HG02763 (cell line): Measurements from ENCODE around the gene LYL1.
"Not testable (repeated sequence)": the region's sequence is repeated elsewhere in the genome, so short reads cannot be mapped to it uniquely, and the experiment has no call there.

Experiments
- ATAC-seq: cut with Tn5 transposase; IDR thresholded peaks from one replicate; pipeline ENCODE4 v1.9.1; 2021; ENCODE audit warnings: mild to moderate bottlenecking, moderate library complexity; ENCODE audit not compliant: unreplicated experiment

The LYL1 gene

GRCh38 chr19:13102666-13103580 lies at the start of gene LYL1:
Gene LYL1, minus strand, starts transcription at chr19:13102858. Its CDS starts 1,687 bp downstream, at chr19:13101171.
- ATAC-seq = peak; percentile 36

- ATAC-seq = peak; percentile 37
Observed at GRCh38 chr19:13151605-13152355, 49.1 kb upstream of the LYL1 start.

GRCh38 chr19:13150931-13151604 lies 48.4 kb upstream of the LYL1 start:
- ATAC-seq = no peak

GRCh38 chr19:13150187-13150930 lies 47.7 kb upstream of the LYL1 start, which contains the start of the genes IER2 and STX10:
Gene IER2, plus strand, starts transcription at chr19:13150411. Its CDS starts 2,776 bp downstream, at chr19:13153187.
Gene STX10, minus strand, starts transcription at chr19:13150375. Its CDS starts 202 bp downstream, at chr19:13150173.
- peak; percentile 34 for ATAC-seq

GRCh38 chr19:13149628-13150186 lies 47.0 kb upstream of the LYL1 start:
- ATAC-seq = no peak

GRCh38 chr19:13149173-13149627 lies 46.5 kb upstream of the LYL1 start:
- ATAC-seq = not testable (repeated sequence)

GRCh38 chr19:13146763-13147563 lies 44.3 kb upstream of the LYL1 start:
- ATAC-seq = no peak

GRCh38 chr19:13139633-13140311 lies 37.1 kb upstream of the LYL1 start:
- ATAC-seq = no peak

- ATAC-seq = no peak
Observed at GRCh38 chr19:13138916-13139198, 36.2 kb upstream of the LYL1 start.

GRCh38 chr19:13138171-13138915 lies 35.7 kb upstream of the LYL1 start:
- no peak for ATAC-seq

- no peak for ATAC-seq
Observed at GRCh38 chr19:13137290-13137794, 34.7 kb upstream of the LYL1 start.

GRCh38 chr19:13135068-13136062 lies 32.7 kb upstream of the LYL1 start:
- ATAC-seq = no peak

GRCh38 chr19:13134626-13135025 lies 32.0 kb upstream of the LYL1 start:
- no peak for ATAC-seq

GRCh38 chr19:13133241-13133870 lies 30.7 kb upstream of the LYL1 start:
- ATAC-seq = no peak

GRCh38 chr19:13132471-13133180 lies 30.0 kb upstream of the LYL1 start:
- ATAC-seq = no peak
